ENCODE results near the gene ZNF862. TPM values are rescaled to one million over a fixed set of nuclear protein-coding genes. Genes with fewer than 3 reads are reported as not detected.

The ZNF862 gene
- total RNA-seq, 1 donor = 8.8 TPM

DNA sequence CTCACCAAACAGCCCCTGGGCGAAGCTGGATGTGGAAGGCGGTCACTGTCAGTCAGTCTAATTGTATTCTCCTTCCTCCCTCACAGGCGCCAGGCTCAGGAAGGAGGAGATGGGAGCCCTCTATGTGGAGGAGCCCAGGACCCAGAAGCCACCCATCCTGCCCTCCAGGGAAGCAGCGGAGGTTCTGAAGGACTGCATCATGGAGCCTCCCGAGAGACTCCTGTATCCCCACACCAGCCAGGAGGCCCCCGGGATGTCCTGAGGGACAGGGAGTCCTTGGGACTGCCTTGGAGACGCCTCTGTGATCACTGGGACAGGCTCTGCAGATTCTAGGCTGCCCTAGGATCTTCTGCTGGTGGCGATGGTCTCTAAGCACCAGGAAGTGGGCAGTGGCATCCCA lies 25.8 kb downstream of the ZNF862 start:
- H3K4me3 ChIP-seq (ENCODE audit: low read depth, low read length) = no peak overlapping the region
- DNase-seq (ENCODE audit: low read depth) = no peak
- TF ChIP-seq, protein P1, sequence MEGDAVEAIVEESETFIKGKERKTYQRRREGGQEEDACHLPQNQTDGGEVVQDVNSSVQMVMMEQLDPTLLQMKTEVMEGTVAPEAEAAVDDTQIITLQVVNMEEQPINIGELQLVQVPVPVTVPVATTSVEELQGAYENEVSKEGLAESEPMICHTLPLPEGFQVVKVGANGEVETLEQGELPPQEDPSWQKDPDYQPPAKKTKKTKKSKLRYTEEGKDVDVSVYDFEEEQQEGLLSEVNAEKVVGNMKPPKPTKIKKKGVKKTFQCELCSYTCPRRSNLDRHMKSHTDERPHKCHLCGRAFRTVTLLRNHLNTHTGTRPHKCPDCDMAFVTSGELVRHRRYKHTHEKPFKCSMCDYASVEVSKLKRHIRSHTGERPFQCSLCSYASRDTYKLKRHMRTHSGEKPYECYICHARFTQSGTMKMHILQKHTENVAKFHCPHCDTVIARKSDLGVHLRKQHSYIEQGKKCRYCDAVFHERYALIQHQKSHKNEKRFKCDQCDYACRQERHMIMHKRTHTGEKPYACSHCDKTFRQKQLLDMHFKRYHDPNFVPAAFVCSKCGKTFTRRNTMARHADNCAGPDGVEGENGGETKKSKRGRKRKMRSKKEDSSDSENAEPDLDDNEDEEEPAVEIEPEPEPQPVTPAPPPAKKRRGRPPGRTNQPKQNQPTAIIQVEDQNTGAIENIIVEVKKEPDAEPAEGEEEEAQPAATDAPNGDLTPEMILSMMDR (IDR thresholded peaks at IDR 0.05; ENCODE audit: insufficient read depth, low read length) = no peak

DNA sequence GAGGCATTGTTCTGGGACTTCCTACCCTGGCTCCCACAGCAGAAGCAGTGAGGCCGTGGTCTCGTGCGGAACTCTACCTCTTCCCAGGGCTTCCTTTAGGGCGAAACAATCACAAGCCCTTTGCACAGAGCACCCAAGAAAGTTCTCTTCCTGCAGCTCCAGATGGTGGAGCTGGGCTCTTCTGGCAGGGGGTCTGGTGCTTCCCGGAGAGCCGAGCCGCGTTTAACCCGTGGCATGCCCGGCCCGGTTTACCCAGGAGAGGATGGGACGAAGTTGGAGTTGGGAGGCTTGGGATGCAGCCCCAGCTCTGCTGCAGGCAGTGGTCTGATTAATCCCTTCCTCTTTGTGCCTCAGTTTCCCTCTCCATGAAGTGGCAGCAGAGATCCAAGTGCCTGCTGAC lies 26.6 kb downstream of the ZNF862 start:
- no peak for DNase-seq (ENCODE audit: low read depth)
- TF ChIP-seq, protein P1 (IDR thresholded peaks at IDR 0.05; ENCODE audit: insufficient read depth, low read length) = no peak
- no peak overlapping the region for H3K4me3 ChIP-seq (ENCODE audit: low read depth, low read length)

DNA sequence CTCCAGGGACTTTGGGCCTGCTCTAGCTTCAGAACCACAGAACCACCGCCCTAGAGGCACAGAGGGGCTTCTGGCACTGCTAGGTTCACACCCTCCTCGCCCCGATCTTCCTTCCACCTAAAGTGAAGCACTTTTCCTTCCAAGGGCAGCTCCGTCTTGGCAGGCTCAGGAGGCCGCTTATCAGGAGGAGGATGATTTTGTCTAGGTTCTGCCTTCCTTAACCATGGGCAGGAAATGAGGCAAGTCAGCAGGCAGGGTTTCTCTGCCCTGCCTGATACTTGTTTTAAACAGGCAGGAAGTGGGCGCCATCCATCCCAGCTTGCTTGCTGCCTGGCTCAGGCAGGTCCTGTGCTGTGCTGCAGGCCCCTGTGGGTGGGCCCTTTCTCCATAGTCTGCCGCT lies 27.3 kb downstream of the ZNF862 start:
- peak; percentile 8 for DNase-seq (ENCODE audit: low read depth)
- no peak overlapping the region for H3K4me3 ChIP-seq (ENCODE audit: low read depth, low read length)
- TF ChIP-seq, protein P1 (IDR thresholded peaks at IDR 0.05; ENCODE audit: insufficient read depth, low read length) = no peak

DNA sequence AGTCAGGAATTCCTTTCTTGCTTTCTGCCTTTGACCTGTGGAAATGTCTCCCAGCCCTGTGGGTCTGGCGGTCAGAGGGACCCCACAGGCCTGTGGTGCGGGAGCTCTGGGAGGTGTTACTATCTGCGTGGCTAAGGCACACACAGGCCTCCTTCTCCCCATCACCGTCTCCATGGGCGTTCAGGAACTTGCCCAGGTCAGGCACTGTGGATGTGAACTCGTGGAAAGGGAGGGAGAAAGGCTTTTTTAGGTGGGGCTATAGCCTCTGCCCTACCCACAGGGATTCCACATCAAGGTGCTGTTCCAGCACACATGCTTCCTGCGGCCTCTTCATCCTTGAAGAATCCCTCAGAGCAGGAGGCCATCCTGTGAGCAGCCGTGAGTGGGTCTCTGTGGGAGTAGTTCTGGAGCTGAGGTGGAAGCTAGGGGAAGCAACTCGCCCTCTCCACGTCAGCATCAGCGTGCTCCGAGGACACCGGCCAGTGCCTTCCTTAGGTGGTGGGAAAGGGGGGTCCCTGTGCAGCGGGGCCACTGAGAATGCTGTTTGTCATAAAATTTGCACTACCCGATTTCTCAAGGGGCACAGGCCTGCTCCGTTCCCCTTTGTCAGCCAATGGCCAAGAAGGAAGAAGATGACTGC lies 28.1 kb downstream of the ZNF862 start:
- DNase-seq (ENCODE audit: low read depth) = no peak
- no peak overlapping the region for H3K4me3 ChIP-seq (ENCODE audit: low read depth, low read length)
- TF ChIP-seq, protein P1 (IDR thresholded peaks at IDR 0.05; ENCODE audit: insufficient read depth, low read length) = no peak

DNA sequence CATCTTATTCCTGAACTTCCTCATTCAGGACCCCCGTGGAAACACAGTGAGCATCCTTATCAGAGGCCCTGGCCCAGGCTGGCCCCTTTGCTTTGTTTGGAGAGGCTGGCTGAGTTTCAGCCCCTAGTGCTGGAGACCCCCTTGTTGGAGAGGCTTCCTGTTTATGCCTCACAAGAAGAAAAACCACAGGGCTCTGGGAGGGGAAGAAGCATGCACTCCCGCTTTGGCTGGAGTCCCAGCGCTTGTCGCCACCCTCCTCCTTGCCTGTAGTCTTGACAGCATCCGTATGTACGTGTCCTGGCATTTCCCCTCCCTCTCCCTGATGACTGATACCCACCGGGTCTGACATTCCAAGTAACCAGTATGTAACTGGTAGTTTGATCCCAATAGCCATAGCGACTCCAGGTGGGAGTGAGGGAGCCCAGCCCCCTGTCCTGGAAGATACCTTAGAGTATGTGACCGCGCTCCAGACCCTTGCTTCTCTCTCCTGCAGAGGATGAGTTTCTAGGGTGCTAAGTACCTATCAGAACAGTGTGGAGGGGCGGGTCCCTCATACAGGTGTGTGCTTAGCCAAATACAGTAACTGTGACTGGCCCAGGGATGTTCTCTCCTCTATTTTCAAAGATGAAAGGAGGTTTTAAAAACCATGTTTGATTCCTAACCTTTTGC lies 28.7 kb downstream of the ZNF862 start:
- H3K4me3 ChIP-seq (ENCODE audit: low read depth, low read length) = no peak overlapping the region
- peak; percentile 24 for DNase-seq (ENCODE audit: low read depth)

DNA sequence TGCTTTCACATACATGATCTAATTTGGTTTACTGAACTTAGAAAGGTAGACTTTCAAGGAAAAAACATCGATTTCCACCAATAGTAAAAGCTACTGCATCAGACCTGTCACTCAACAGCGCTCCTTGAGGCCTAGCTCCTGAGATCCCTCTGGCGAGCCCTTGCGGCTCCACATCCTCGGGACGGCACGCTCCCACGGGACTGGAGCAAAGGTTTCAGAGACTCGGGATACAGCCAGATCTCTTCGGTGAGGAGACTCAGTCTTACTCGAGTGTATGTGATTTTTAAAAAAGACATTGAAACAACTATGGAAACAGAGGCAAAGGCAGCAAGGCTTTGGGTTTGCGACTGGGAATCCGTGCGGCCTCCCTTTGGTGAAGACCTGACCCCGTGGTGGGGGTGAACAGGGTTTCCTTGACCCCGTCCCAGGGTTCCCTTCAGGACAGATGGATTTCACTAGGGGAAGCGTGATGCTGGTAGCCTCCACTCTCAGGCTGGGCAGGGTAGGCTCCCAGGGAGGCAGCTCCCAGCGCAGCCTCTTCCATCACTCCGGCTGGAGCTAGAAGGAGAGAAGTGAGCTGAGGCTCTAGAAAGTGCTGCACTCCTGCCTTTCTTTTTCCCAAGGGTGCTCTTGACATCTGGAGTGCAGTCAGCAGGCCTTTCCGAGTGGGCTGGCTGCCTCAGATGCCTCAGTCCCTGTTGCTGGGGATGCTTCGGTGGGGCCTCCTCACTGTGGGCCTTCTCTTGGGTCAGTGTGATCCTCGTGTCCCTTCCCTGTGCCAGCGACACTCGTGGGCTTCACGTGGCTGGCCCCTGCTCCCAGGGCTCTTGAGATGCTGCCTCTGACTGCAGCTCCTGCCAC lies 29.8 kb downstream of the ZNF862 start:
- TF ChIP-seq, protein P1 (IDR thresholded peaks at IDR 0.05; ENCODE audit: insufficient read depth, low read length) = no peak
- no peak overlapping the region for H3K4me3 ChIP-seq (ENCODE audit: low read depth, low read length)
- DNase-seq (ENCODE audit: low read depth) = no peak

More for the DNA sequence above, 28.7 kb downstream of the ZNF862 start:
- TF ChIP-seq, protein P1 (IDR thresholded peaks at IDR 0.05; ENCODE audit: insufficient read depth, low read length) = no peak

Measured in fibroblast of the aortic adventitia (primary cell).